PC-9 (cell line): ENCODE results near the gene MVB12B. TPM values are rescaled to one million over a fixed set of nuclear protein-coding genes. Genes with fewer than 3 reads are reported as not detected.

ENCODE experiments used
- BruUV-seq: library from RNA; stranded (reverse); fragments of 400-500 nt; replicated peaks from 2 replicates; lab custom pipeline; 2021; lab: Mats Ljungman, UMichigan
- CTCF ChIA-PET: fragments of 300-600 bp; sonication (Branson Sonifier 250); formaldehyde crosslinking; loops from one replicate; lab custom pipeline; 2022; ENCODE audit warnings: antibody characterized with exemption; lab: Charles Lee
- POLR2A ChIA-PET: fragments of 300-600 bp; sonication (Branson Sonifier 250); formaldehyde crosslinking; loops from one replicate; lab custom pipeline; 2022; ENCODE audit warnings: antibody characterized with exemption; ENCODE audit not compliant: unreplicated experiment; lab: Charles Lee
- DNase-seq, 2 experiments: peaks; one replicate each; pipeline versions ENCODE4 v3.0.0 to v3.0.0-alpha.2; 2015 to 2022; ENCODE audit warnings: mixed read lengths in 1 of 2
- H2AFZ ChIP-seq: fragments of 200-600 bp; sonication (generic); 2 replicates; pipeline ENCODE4 v1.8.1; 2017; ENCODE audit warnings: antibody characterized with exemption
- H3F3A ChIP-seq: fragments of 200-600 bp; sonication (generic); 2 replicates; pipeline ENCODE4 v1.8.1; 2017; ENCODE audit warnings: antibody characterized with exemption, mild to moderate bottlenecking, low read depth; ENCODE audit not compliant: insufficient read depth
- H3K27ac ChIP-seq: fragments of 200-600 bp; sonication (generic); 2 replicates; pipeline ENCODE4 v1.6.1; 2016; ENCODE audit warnings: mixed run types
- H3K27me3 ChIP-seq: fragments of 200-600 bp; sonication (generic); 2 replicates; pipeline ENCODE4 v1.6.1; 2016; ENCODE audit warnings: low read depth, mixed run types; ENCODE audit not compliant: insufficient read depth
- H3K36me3 ChIP-seq: fragments of 200-600 bp; sonication (generic); 2 replicates; pipeline ENCODE4 v1.6.1; 2016; ENCODE audit warnings: low read depth, mixed run types
- H3K4me1 ChIP-seq: fragments of 200-600 bp; sonication (generic); replicated peaks from 2 replicates; pipeline ENCODE4 v1.6.1; 2016; ENCODE audit warnings: mixed run types; ENCODE audit not compliant: insufficient read depth
- H3K4me2 ChIP-seq: fragments of 200-600 bp; sonication (generic); 2 replicates; pipeline ENCODE4 v1.6.1; 2017; ENCODE audit warnings: mixed run types
- H3K4me3 ChIP-seq: fragments of 200-600 bp; sonication (generic); 2 replicates; pipeline ENCODE4 v1.6.1; 2016; ENCODE audit warnings: mixed run types
- H3K79me2 ChIP-seq: fragments of 200-600 bp; sonication (generic); 2 replicates; pipeline ENCODE4 v1.6.1; 2017; ENCODE audit warnings: low read depth, mixed run types
- H3K9me2 ChIP-seq: fragments of 200-600 bp; sonication (generic); 2 replicates; pipeline ENCODE4 v1.8.1; 2017; ENCODE audit warnings: mild to moderate bottlenecking; ENCODE audit not compliant: insufficient read depth
- H3K9me3 ChIP-seq: fragments of 200-600 bp; sonication (generic); 2 replicates; pipeline ENCODE4 v1.8.1; 2016; ENCODE audit warnings: low read depth; ENCODE audit not compliant: insufficient read depth
- H4K20me1 ChIP-seq: fragments of 200-600 bp; sonication (generic); 2 replicates; pipeline ENCODE4 v1.8.1; 2017; ENCODE audit not compliant: insufficient read depth
- CTCF ChIP-seq: fragments of 200-600 bp; sonication (generic); conservative IDR thresholded peaks from 2 replicates; pipeline ENCODE4 v1.6.1; 2017; ENCODE audit warnings: mixed run types, antibody characterized with exemption, mild to moderate bottlenecking, moderate library complexity
- EZH2 ChIP-seq: fragments of 200-600 bp; sonication (generic); IDR thresholded peaks from 2 replicates; pipeline ENCODE4 v1.8.0; 2017; ENCODE audit warnings: antibody characterized with exemption, low read depth
- intact Hi-C: fragments of 100-400 bp; cut with micrococcal nuclease; formaldehyde crosslinking; loops from one replicate; pipeline ENCODE4 v1.10.0; 2022; ENCODE audit not compliant: unreplicated experiment
- total RNA-seq: library from RNA; stranded (reverse); gene quantifications from 2 replicates; pipeline ENCODE4 v1.2.3, GENCODE V29; 2021

The MVB12B gene
- total RNA-seq, 1 experiment from 2014 or later = 8.8 TPM

- Histone ChIP-seq H3K27ac (no peak overlapping the region), H3K79me2 (no peaks in the 10 kb centered on the region), H3K4me1 (no peaks in the 10 kb centered on the region), H3K9me3 (peaks cover 11% of the 10 kb centered on the region), H3K9me2 (no peaks in the 10 kb centered on the region), H3K36me3 (0 out of 2 replicates have a peak, but pooled peaks cover 3% of the 10 kb centered on the region), H2AFZ (no peak overlapping the region), H3F3A (no peaks in the 10 kb centered on the region), H3K4me3 (no peak overlapping the region), H4K20me1 (no peaks in the 10 kb centered on the region), H3K4me2 (no peak overlapping the region), H3K27me3 (no peaks in the 10 kb centered on the region)
- DNase-seq = no peak
- BruUV-seq = no TSS peak
- CTCF ChIA-PET = no interaction called here
- intact Hi-C loops = no loop called here
- TF ChIP-seq EZH2 = no peak
- POLR2A ChIA-PET = no interaction called here
Measured at GRCh38 chr9:126360073-126360472, 33.4 kb downstream of the MVB12B start.

GRCh38 chr9:126361810-126362238 is 35.2 kb downstream of the MVB12B start:
- H4K20me1 ChIP-seq = no peaks in the 10 kb centered on the region
- no peaks in the 10 kb centered on the region for H3K79me2 ChIP-seq
- ChIA-PET POLR2A (interaction anchor here (0.7 kb wide), 1 partner anchor 257 kb away, joined by 3 read pairs; no protein-coding TSS in a partner anchor), CTCF (no interaction called here)
- no peaks in the 10 kb centered on the region for H3K27me3 ChIP-seq
- no peak for TF ChIP-seq EZH2
- no peak for TF ChIP-seq CTCF
- H3F3A ChIP-seq = no peaks in the 10 kb centered on the region
- H3K4me3 ChIP-seq = no peak overlapping the region
- BruUV-seq = no TSS peak
- H3K9me3 ChIP-seq = peaks cover 11% of the 10 kb centered on the region
- no peak overlapping the region for H3K27ac ChIP-seq
- no peaks in the 10 kb centered on the region for H3K4me1 ChIP-seq
- DNase-seq = no peak
- H3K36me3 ChIP-seq = 0 out of 2 replicates have a peak, but pooled peaks cover 3% of the 10 kb centered on the region
- intact Hi-C loops = no loop called here
- no peak overlapping the region for H2AFZ ChIP-seq
- no peaks in the 10 kb centered on the region for H3K9me2 ChIP-seq
- no peak overlapping the region for H3K4me2 ChIP-seq

- no peak for DNase-seq
- no peaks in the 10 kb centered on the region for H3F3A ChIP-seq
- H3K4me1 ChIP-seq = peaks cover 12% of the 10 kb centered on the region
- H3K27me3 ChIP-seq = no peaks in the 10 kb centered on the region
- no peak overlapping the region for H3K27ac ChIP-seq
- H3K4me3 ChIP-seq = no peak overlapping the region
- H3K9me3 ChIP-seq = peaks cover 11% of the 10 kb centered on the region
- 0 out of 2 replicates have a peak, but pooled peaks cover 3% of the 10 kb centered on the region for H3K36me3 ChIP-seq
- TF ChIP-seq EZH2 (no peak), CTCF (no peak)
- H3K9me2 ChIP-seq = no peaks in the 10 kb centered on the region
- H3K4me2 ChIP-seq = no peak overlapping the region
- BruUV-seq = no TSS peak
- no peaks in the 10 kb centered on the region for H4K20me1 ChIP-seq
- CTCF ChIA-PET = no interaction called here
- H3K79me2 ChIP-seq = no peaks in the 10 kb centered on the region
- no peak overlapping the region for H2AFZ ChIP-seq
- POLR2A ChIA-PET = no interaction called here
- intact Hi-C loops = no loop called here
Measured at GRCh38 chr9:126363250-126363649, 36.6 kb downstream of the MVB12B start.
